DND-41 (cell line): Measurements from ENCODE around the gene PRSS27.

Experiments used
- ATAC-seq: fragments of 200-7000 bp; cut with Tn5 transposase; 3 replicates; pipeline ENCODE4 v1.9.1; 2021; ENCODE audit warnings: low read depth; ENCODE audit not compliant: insufficient read depth
- DNase-seq: peaks from one replicate; pipeline ENCODE4 v3.0.0-alpha.2; 2020
- H2AFZ ChIP-seq: 2 replicates; pipeline ENCODE4 v1.6.0; 2012; ENCODE audit warnings: low read depth, low read length
- H3K27ac ChIP-seq: 2 replicates; pipeline ENCODE4 v1.5.1; 2012; ENCODE audit warnings: low read length, inconsistent platforms
- H3K27me3 ChIP-seq: fragments of 200-600 bp; sonication (generic); 2 replicates; pipeline ENCODE4 v1.6.0; 2012; ENCODE audit warnings: low read length, mild to moderate bottlenecking, inconsistent platforms; ENCODE audit not compliant: insufficient read depth, poor library complexity
- H3K36me3 ChIP-seq: 2 replicates; pipeline ENCODE4 v1.5.1; 2012; ENCODE audit warnings: low read length, inconsistent platforms; ENCODE audit not compliant: insufficient read depth
- H3K4me1 ChIP-seq: 2 replicates; pipeline ENCODE4 v1.5.1; 2012; ENCODE audit warnings: mild to moderate bottlenecking, low read length; ENCODE audit not compliant: insufficient read depth
- H3K4me2 ChIP-seq: 2 replicates; pipeline ENCODE4 v1.6.0; 2012; ENCODE audit warnings: mild to moderate bottlenecking, moderate library complexity, low read length, inconsistent platforms; ENCODE audit not compliant: insufficient read depth
- H3K4me3 ChIP-seq, 2 experiments: fragments of 200-600 bp in 1 of 2; shearing (Covaris generic) in 1 of 2; 2 replicates each; pipeline ENCODE4 v1.5.1; 2012 to 2016; ENCODE audit warnings: inconsistent platforms in 2 of 2, low read length in 2 of 2, mild to moderate bottlenecking in 2 of 2, low read depth in 1 of 2, moderate library complexity in 1 of 2
- H3K79me2 ChIP-seq: 2 replicates; pipeline ENCODE4 v1.6.0; 2012; ENCODE audit warnings: low read length, inconsistent platforms; ENCODE audit not compliant: insufficient read depth
- H3K9ac ChIP-seq: 2 replicates; pipeline ENCODE4 v1.6.0; 2012; ENCODE audit warnings: low read depth, mild to moderate bottlenecking, inconsistent platforms, low read length, moderate library complexity
- H3K9me3 ChIP-seq: 2 replicates; pipeline ENCODE4 v1.5.1; 2012; ENCODE audit warnings: low read length, moderate library complexity, mild to moderate bottlenecking, inconsistent platforms; ENCODE audit not compliant: insufficient read depth, severe bottlenecking
- H4K20me1 ChIP-seq: 2 replicates; pipeline ENCODE4 v1.6.0; 2012; ENCODE audit warnings: low read length; ENCODE audit not compliant: insufficient read depth
- CTCF ChIP-seq: IDR thresholded peaks from 2 replicates; pipeline ENCODE4 v1.5.1; 2012; ENCODE audit warnings: borderline replicate concordance, low read length, moderate library complexity, mild to moderate bottlenecking; ENCODE audit not compliant: poor library complexity, severe bottlenecking; ENCODE audit errors: extremely low read depth
- EZH2 ChIP-seq: IDR thresholded peaks from 3 replicates; pipeline ENCODE4 v1.6.1; 2012; ENCODE audit warnings: borderline replicate concordance, low read depth, mild to moderate bottlenecking, moderate library complexity, low read length, inconsistent platforms; ENCODE audit not compliant: severe bottlenecking

PRSS27 gene

GRCh38 chr16:2720064-2720457 lies at the start of gene PRSS27:
Gene PRSS27, minus strand, starts transcription at chr16:2720224. Its CDS starts 64 bp downstream, at chr16:2720160.
- peak within 1 kb of the TSS; percentile 95 for H2AFZ ChIP-seq
- TF ChIP-seq EZH2 = no peak
- no peak for TF ChIP-seq CTCF
- peak within 1 kb of the TSS; percentile 36 to 74; a peak in 3 of 4 replicates for H3K4me3 ChIP-seq
- H3K4me1 ChIP-seq = peaks cover 40% of the 10 kb centered on the region
- ATAC-seq (no peak), DNase-seq (no peak)
- no peaks in the 10 kb centered on the region; the same call in 1 of the 2 replicates for H4K20me1 ChIP-seq
- no peaks in the 10 kb centered on the region for H3K36me3 ChIP-seq
- no peaks in the 10 kb centered on the region for H3K9me3 ChIP-seq
- peak within 1 kb of the TSS; percentile 88 for H3K9ac ChIP-seq
- peak within 1 kb of the TSS; percentile 79 for H3K27ac ChIP-seq
- H3K27me3 ChIP-seq = peaks cover 5% of the 10 kb centered on the region
- H3K79me2 ChIP-seq = no peaks in the 10 kb centered on the region
- peak within 1 kb of the TSS; percentile 90 for H3K4me2 ChIP-seq

GRCh38 chr16:2769675-2770056 lies 49.6 kb upstream of the PRSS27 start:
- Histone ChIP-seq H3K79me2 (peaks cover 64% of the 10 kb centered on the region), H3K4me1 (peaks cover 5% of the 10 kb centered on the region; the same call in 1 of the 2 replicates), H3K4me2 (no peak overlapping the region)

GRCh38 chr16:2769100-2769529 lies 49.1 kb upstream of the PRSS27 start:
- TF ChIP-seq EZH2 = no peak
- TF ChIP-seq CTCF = no peak
- DNase-seq = no peak
- Histone ChIP-seq H3K36me3 (peaks cover 99% of the 10 kb centered on the region), H3K27me3 (no peaks in the 10 kb centered on the region), H3K79me2 (peaks cover 67% of the 10 kb centered on the region), H3K9ac (no peak overlapping the region), H3K4me1 (0 out of 2 replicates have a peak, but pooled peaks cover under 1% of the 10 kb centered on the region), H3K9me3 (no peaks in the 10 kb centered on the region), H3K4me3 (no peak overlapping the region), H3K27ac (no peak overlapping the region), H3K4me2 (no peak overlapping the region), H2AFZ (no peak overlapping the region), H4K20me1 (peaks cover 90% of the 10 kb centered on the region)
- no peak for ATAC-seq

More at GRCh38 chr16:2769675-2770056, 49.6 kb upstream of the PRSS27 start:
- H4K20me1 ChIP-seq = peaks cover 89% of the 10 kb centered on the region
- no peak overlapping the region for H3K9ac ChIP-seq
- no peaks in the 10 kb centered on the region for H3K9me3 ChIP-seq
- H3K36me3 ChIP-seq = peaks cover 99% of the 10 kb centered on the region
- ATAC-seq (no peak), DNase-seq (no peak)
- no peak for TF ChIP-seq CTCF
- no peak for TF ChIP-seq EZH2
- H3K27ac ChIP-seq = no peak overlapping the region
- no peak overlapping the region for H3K4me3 ChIP-seq
- H3K27me3 ChIP-seq = no peaks in the 10 kb centered on the region
- no peak overlapping the region for H2AFZ ChIP-seq
